Panc1 (cell line): Measurements from ENCODE around the gene FMN2. TPM values are rescaled to one million over a fixed set of nuclear protein-coding genes. Genes with fewer than 3 reads are reported as not detected.

ENCODE experiments used
- ATAC-seq: fragments of 200-7000 bp; cut with Tn5 transposase; 2 replicates; pipeline ENCODE4 v1.9.1; 2020; ENCODE audit warnings: mild to moderate bottlenecking, moderate library complexity
- BruUV-seq: library from RNA; stranded (reverse); fragments of 400-500 nt; replicated peaks from 2 replicates; lab custom pipeline; 2021; lab: Mats Ljungman, UMichigan
- CTCF ChIA-PET: fragments of 300-600 bp; sonication (Branson Sonifier 250); formaldehyde crosslinking; loops from one replicate; lab custom pipeline; 2022; ENCODE audit warnings: antibody characterized with exemption; lab: Charles Lee
- POLR2A ChIA-PET: fragments of 300-600 bp; sonication (Branson Sonifier 250); formaldehyde crosslinking; loops from one replicate; lab custom pipeline; 2022; ENCODE audit warnings: antibody characterized with exemption; lab: Charles Lee
- DNase-seq: peaks from one replicate; pipeline ENCODE4 v3.0.0-alpha.2; 2010; ENCODE audit warnings: low read depth, low spot score
- H3K27ac ChIP-seq: 2 replicates; pipeline ENCODE4 v1.5.1; 2011; ENCODE audit warnings: mild to moderate bottlenecking, low read length, inconsistent platforms
- H3K27me3 ChIP-seq: fragments of 200-500 bp; sonication (Bioruptor generic); 2 replicates; pipeline ENCODE4 v1.6.0; 2014; ENCODE audit warnings: low read length, inconsistent platforms; ENCODE audit not compliant: control insufficient read depth, insufficient read depth
- H3K36me3 ChIP-seq: fragments of 200-500 bp; sonication (Bioruptor generic); 2 replicates; pipeline ENCODE4 v1.5.1; 2014; ENCODE audit warnings: inconsistent platforms, mild to moderate bottlenecking, low read length, moderate library complexity; ENCODE audit not compliant: control insufficient read depth, insufficient read depth
- H3K4me1 ChIP-seq: 2 replicates; pipeline ENCODE4 v1.5.1; 2011; ENCODE audit warnings: inconsistent platforms, mild to moderate bottlenecking, low read length, moderate library complexity; ENCODE audit not compliant: control insufficient read depth, insufficient read depth
- H3K4me3 ChIP-seq, 2 experiments: 2 replicates each; pipeline ENCODE4 v1.5.1; 2011 to 2012; ENCODE audit warnings: low read depth in 2 of 2, low read length in 2 of 2, mild to moderate bottlenecking in 2 of 2, inconsistent platforms in 1 of 2, moderate library complexity in 1 of 2
- H3K9me3 ChIP-seq: fragments of 200-500 bp; sonication (Bioruptor generic); 2 replicates; pipeline ENCODE4 v1.5.1; 2014; ENCODE audit warnings: low read depth, mild to moderate bottlenecking, inconsistent platforms, low read length, moderate library complexity; ENCODE audit not compliant: control insufficient read depth, insufficient read depth
- CTCF ChIP-seq: fragments of 450-650 bp; IDR thresholded peaks from 2 replicates; pipeline ENCODE4 v1.5.1; 2017; ENCODE audit warnings: mild to moderate bottlenecking
- POLR2AphosphoS5 ChIP-seq: IDR thresholded peaks from 2 replicates; pipeline ENCODE4 v1.6.1; 2012; ENCODE audit warnings: mild to moderate bottlenecking, low read depth, low read length, moderate library complexity
- REST ChIP-seq, 2 experiments: IDR thresholded peaks; 2 replicates each; pipeline ENCODE4 v1.6.1; 2011 to 2012; ENCODE audit warnings: low read depth in 2 of 2, control low read depth in 1 of 2, low read length in 1 of 2, mild to moderate bottlenecking in 1 of 2, moderate library complexity in 1 of 2; ENCODE audit not compliant: insufficient read depth in 1 of 2
- SIN3A ChIP-seq: IDR thresholded peaks from 2 replicates; pipeline ENCODE4 v1.6.1; 2012; ENCODE audit warnings: low read depth, mild to moderate bottlenecking, low read length, moderate library complexity, borderline replicate concordance; ENCODE audit not compliant: insufficient read depth
- TCF7L2 ChIP-seq: IDR thresholded peaks from 2 replicates; pipeline ENCODE4 v1.6.1; 2011; ENCODE audit warnings: mild to moderate bottlenecking, low read depth, low read length, inconsistent platforms
- in situ Hi-C: cut with HindIII; loops from 2 replicates; pipeline ENCODE4 v1.10.0; 2016; ENCODE audit warnings: low sequenced_read_pairs, low pct_unique_long_range_greater_than_20kb
- intact Hi-C: fragments of 100-400 bp; cut with micrococcal nuclease; formaldehyde crosslinking; loops from one replicate; pipeline ENCODE4 v1.10.0; 2022; ENCODE audit not compliant: unreplicated experiment
- total RNA-seq: library from RNA; stranded (reverse); gene quantifications from one replicate; pipeline ENCODE4 v1.2.1, GENCODE V29; 2021; ENCODE audit not compliant: unreplicated experiment

Gene FMN2
- total RNA-seq, 1 experiment from 2014 or later = 1.9 TPM

- Histone ChIP-seq H3K27ac (no peak overlapping the region), H3K36me3 (no peaks in the 10 kb centered on the region), H3K27me3 (no peaks in the 10 kb centered on the region), H3K4me1 (no peaks in the 10 kb centered on the region), H3K4me3 (no peak overlapping the region), H3K9me3 (no peaks in the 10 kb centered on the region)
- POLR2A ChIA-PET = no interaction called here
- in situ Hi-C loops (no loop called here), intact Hi-C loops (no loop called here)
- DNase-seq = no peak
- CTCF ChIA-PET = no interaction called here
- BruUV-seq = no TSS peak
- TF ChIP-seq REST (IDR thresholded peaks at IDR 0.05; ENCODE audit: insufficient read depth in 1 of 2, low read depth in 2 of 2, low read length in 1 of 2) (no peak), POLR2AphosphoS5 (no peak), CTCF (no peak), SIN3A (no peak), TCF7L2 (no peak)
- ATAC-seq = no peak
Measured at GRCh38 chr1:240285540-240285939, 193.9 kb downstream of the FMN2 start.

GRCh38 chr1:240287722-240288121 lies 196.0 kb downstream of the FMN2 start:
- H3K4me3 ChIP-seq = no peak overlapping the region
- ATAC-seq (no peak), DNase-seq (no peak)
- TF ChIP-seq POLR2AphosphoS5 (no peak), SIN3A (no peak), CTCF (no peak), REST (IDR thresholded peaks at IDR 0.05; ENCODE audit: insufficient read depth in 1 of 2, low read depth in 2 of 2, low read length in 1 of 2) (no peak), TCF7L2 (no peak)
- CTCF ChIA-PET = no interaction called here
- no TSS peak for BruUV-seq
- H3K4me1 ChIP-seq = no peaks in the 10 kb centered on the region
- POLR2A ChIA-PET = no interaction called here
- in situ Hi-C loops (no loop called here), intact Hi-C loops (no loop called here)
- no peak overlapping the region for H3K27ac ChIP-seq
- no peaks in the 10 kb centered on the region for H3K36me3 ChIP-seq
- no peaks in the 10 kb centered on the region for H3K9me3 ChIP-seq
- no peaks in the 10 kb centered on the region for H3K27me3 ChIP-seq
